HS-27A (cell line): ENCODE measurements around the gene HSPA1L.
"Not testable (repeated sequence)": the region's sequence is repeated elsewhere in the genome, so short reads cannot be mapped to it uniquely, and the experiment has no call there.

Source experiments
- DNase-seq: peaks from one replicate; pipeline ENCODE4 v3.0.0-alpha.2; 2012; ENCODE audit warnings: low read depth, missing footprints

HSPA1L gene

GRCh38 chr6:31836474-31837368, 21.6 kb upstream of the HSPA1L start:
- DNase-seq = no peak

- no peak for DNase-seq
Observed at GRCh38 chr6:31836047-31836473, 21.0 kb upstream of the HSPA1L start.

GRCh38 chr6:31834367-31835250, 19.5 kb upstream of the HSPA1L start:
- DNase-seq = no peak

- no peak for DNase-seq
Observed at GRCh38 chr6:31831350-31832215, 16.5 kb upstream of the HSPA1L start.

GRCh38 chr6:31830886-31831335, 15.8 kb upstream of the HSPA1L start:
- DNase-seq = no peak

- DNase-seq = no peak
Observed at GRCh38 chr6:31829633-31830283, 14.7 kb upstream of the HSPA1L start.

GRCh38 chr6:31827286-31828079, 12.4 kb upstream of the HSPA1L start, which contains the start of gene HSPA1B:
Gene HSPA1B, plus strand, starts transcription at chr6:31827738. Its CDS starts 213 bp downstream, at chr6:31827951.
- DNase-seq = peak; percentile 100

- DNase-seq = no peak
Observed at GRCh38 chr6:31826793-31827285, 11.8 kb upstream of the HSPA1L start.

- no peak for DNase-seq
Observed at GRCh38 chr6:31825553-31825952, 10.5 kb upstream of the HSPA1L start.

GRCh38 chr6:31823592-31824196, 8.6 kb upstream of the HSPA1L start:
- not testable (repeated sequence) for DNase-seq

- no peak for DNase-seq
Observed at GRCh38 chr6:31822036-31822821, 7.1 kb upstream of the HSPA1L start.

- DNase-seq = no peak
Observed at GRCh38 chr6:31821301-31822035, 6.4 kb upstream of the HSPA1L start.

- DNase-seq = not testable (repeated sequence)
Observed at GRCh38 chr6:31820399-31820798, 5.3 kb upstream of the HSPA1L start.

- no peak for DNase-seq
Observed at GRCh38 chr6:31819871-31820299, 4.8 kb upstream of the HSPA1L start.

- DNase-seq = not testable (repeated sequence)
Observed at GRCh38 chr6:31817929-31818511, 2.9 kb upstream of the HSPA1L start.

GRCh38 chr6:31817133-31817928, 2.2 kb upstream of the HSPA1L start:
- DNase-seq = not testable (repeated sequence)

- DNase-seq = peak; percentile 95
Observed at GRCh38 chr6:31814677-31815024, 432 bp downstream of the HSPA1L start.
